AG10803 (cell line): ENCODE data around the gene RSPH1.
A peak's percentile ranks its signal among the peaks of the same experiment; 100 is the strongest.

Source experiments
- DNase-seq: peaks from one replicate; pipeline ENCODE4 v3.0.0; 2010; ENCODE audit warnings: low read depth
- H3K4me3 ChIP-seq: 2 replicates; pipeline ENCODE4 v1.5.1; 2011; ENCODE audit warnings: mild to moderate bottlenecking, low read length, control low read depth
- CTCF ChIP-seq: conservative IDR thresholded peaks from 2 replicates; pipeline ENCODE4 v1.5.1; 2011; ENCODE audit warnings: mild to moderate bottlenecking, low read length, control low read depth, inconsistent platforms

The RSPH1 gene

DNA sequence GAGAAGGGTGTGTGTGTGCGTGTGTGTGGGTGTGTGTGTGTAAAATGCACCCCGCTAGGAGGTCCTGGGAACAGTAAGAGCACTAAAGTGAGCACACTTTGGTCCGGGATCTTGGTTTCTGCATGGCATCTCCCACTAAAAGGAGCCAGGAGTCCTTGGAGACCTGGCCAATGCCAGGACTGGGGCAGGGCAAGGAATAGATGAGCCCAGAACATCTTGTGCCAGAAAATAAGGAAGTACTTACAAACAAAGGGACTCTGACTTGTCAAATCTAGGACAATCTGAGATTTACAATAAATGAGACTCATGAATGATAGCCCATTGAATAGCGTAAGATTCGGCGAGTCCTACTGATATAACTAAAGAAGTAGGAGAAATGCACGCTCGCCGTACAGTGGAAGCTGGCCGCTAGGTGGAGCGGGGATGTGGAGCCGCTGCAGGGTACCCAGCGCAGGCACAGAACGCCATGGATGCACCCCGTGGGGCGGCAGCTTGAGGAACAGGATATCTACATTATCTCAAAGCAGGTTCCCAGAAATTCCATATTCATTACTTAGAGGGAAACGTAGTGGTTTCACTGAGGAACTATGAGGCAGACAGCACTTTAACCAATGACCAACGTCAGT, 24.7 kb upstream of the RSPH1 start:
- H3K4me3 ChIP-seq = no peak overlapping the region
- no peak for TF ChIP-seq CTCF
- no peak for DNase-seq

DNA sequence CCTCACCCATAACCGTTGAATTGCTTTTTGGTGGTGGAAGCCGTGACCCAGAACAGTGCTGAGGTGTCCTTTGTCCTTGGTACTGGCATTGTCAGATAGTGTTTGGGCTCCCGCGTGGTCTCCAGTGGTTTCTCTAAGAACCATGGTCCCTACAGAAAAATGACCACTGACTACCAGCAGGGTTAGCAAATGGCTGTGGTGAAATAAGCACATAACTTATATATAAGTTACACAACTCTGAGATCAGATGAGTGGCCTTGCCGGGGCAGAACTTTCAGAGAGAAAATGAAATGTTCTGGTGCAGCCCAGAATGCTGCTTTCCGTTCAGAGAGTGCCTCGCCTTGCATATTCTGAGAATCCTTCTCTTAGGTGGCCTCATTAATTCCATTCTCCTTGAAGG, 22.6 kb upstream of the RSPH1 start:
- no peak for DNase-seq
- H3K4me3 ChIP-seq = no peak overlapping the region
- TF ChIP-seq CTCF = no peak

- no peak for TF ChIP-seq CTCF
Observed at GRCh38 chr21:42518215-42518614, 22.2 kb upstream of the RSPH1 start.

GRCh38 chr21:42515708-42516502, 19.9 kb upstream of the RSPH1 start:
- H3K4me3 ChIP-seq = no peak overlapping the region
- DNase-seq = no peak
- TF ChIP-seq CTCF = no peak

More at GRCh38 chr21:42518215-42518614, 22.2 kb upstream of the RSPH1 start:
- peak; percentile 9 for DNase-seq
- H3K4me3 ChIP-seq = no peak overlapping the region

GRCh38 chr21:42514883-42515228, 18.8 kb upstream of the RSPH1 start:
- DNase-seq = no peak
- TF ChIP-seq CTCF = no peak
- no peak overlapping the region for H3K4me3 ChIP-seq

DNA sequence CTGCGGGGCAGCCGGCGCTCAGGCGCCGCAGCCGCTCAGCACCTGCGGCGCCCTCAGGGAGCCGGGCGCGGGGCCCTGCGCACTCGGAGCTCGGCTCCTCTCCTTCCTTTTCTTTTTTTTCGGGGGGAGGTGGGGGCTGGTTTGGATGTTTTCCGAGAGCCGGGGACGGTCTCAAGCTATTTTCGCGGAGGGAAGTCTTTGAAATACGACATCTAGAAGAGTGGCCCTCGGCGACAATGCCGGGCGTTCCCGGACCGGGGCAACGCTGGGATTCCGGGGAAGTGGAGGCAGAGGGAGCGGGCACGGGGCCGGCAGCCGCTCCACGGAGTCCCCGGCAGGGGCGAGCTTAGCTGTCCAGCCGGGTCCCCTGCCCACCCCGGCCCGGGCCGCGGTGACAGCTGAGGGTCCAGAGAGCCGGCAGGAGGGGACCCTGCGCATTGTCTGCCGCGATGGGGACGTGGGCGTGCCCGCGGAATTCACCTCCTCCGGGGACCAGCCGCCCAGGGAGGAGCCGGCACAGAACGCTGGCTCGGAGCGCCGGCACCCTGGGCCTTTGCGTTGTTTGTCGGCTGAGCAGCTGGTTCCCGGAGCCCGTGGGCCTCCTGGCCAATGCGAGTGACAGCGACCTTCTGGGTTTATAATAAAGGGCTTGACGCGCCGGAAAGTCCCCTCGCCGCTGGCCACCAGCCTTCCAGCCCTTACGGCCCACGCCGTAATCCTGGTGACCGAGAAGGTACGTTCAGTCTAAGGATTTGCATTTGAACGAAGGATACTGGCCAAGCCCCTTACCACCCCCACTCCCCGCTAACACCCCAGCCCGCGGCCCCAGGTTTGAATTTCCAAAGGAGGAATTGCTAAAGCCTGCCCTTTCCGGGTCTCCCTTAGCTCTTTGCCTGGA, 18.2 kb upstream of the RSPH1 start:
- H3K4me3 ChIP-seq = peak overlapping the region; percentile 46
- DNase-seq = no peak
- TF ChIP-seq CTCF = no peak
